NCI-H345 treated with DMSO at 0.1 percent for 48 hours (cell line): ENCODE data around the gene GLYR1.

Experiments
- DNase-seq: peaks from one replicate; lab custom pipeline; 2025; ENCODE audit not compliant: unreplicated experiment; lab: John Stamatoyannopoulos, UW

The GLYR1 gene

GRCh38 chr16:4768549-4769305, 78.4 kb downstream of the GLYR1 start:
- peak; percentile 90 for DNase-seq

GRCh38 chr16:4767872-4768548, 79.1 kb downstream of the GLYR1 start:
- peak; percentile 75 for DNase-seq

GRCh38 chr16:4766875-4767628, 80.0 kb downstream of the GLYR1 start, which contains the start of gene ZNF500:
Gene ZNF500, minus strand, starts transcription at chr16:4767162. Its CDS starts 1,184 bp downstream, at chr16:4765978.
- peak; percentile 95 for DNase-seq

GRCh38 chr16:4765511-4766474, 81.3 kb downstream of the GLYR1 start:
- no peak for DNase-seq

- no peak for DNase-seq
These were observed 83.3 kb downstream of the GLYR1 start for GRCh38 chr16:4763791-4764190.

GRCh38 chr16:4762205-4762604, 84.9 kb downstream of the GLYR1 start:
- no peak for DNase-seq

GRCh38 chr16:4760221-4760910, 86.7 kb downstream of the GLYR1 start:
- no peak for DNase-seq

- no peak for DNase-seq
These were observed 91.4 kb downstream of the GLYR1 start for GRCh38 chr16:4755687-4756086.

GRCh38 chr16:4754865-4755264, 92.2 kb downstream of the GLYR1 start:
- DNase-seq = no peak

GRCh38 chr16:4753227-4753626, 93.9 kb downstream of the GLYR1 start:
- no peak for DNase-seq
